LNCaP clone FGC (cell line): ENCODE measurements around the gene ST7.
A peak's percentile ranks its signal among the peaks of the same experiment; 100 is the strongest.

Source experiments
- DNase-seq: peaks from one replicate; pipeline ENCODE4 v3.0.0-alpha.2; 2011; ENCODE audit warnings: low read depth
- H3K4me3 ChIP-seq: 2 replicates; pipeline ENCODE4 v1.5.1; 2011; ENCODE audit warnings: mild to moderate bottlenecking, low read depth, low read length, control low read depth
- CTCF ChIP-seq: IDR thresholded peaks from 2 replicates; pipeline ENCODE4 v1.5.1; 2012; ENCODE audit warnings: mild to moderate bottlenecking; ENCODE audit not compliant: control insufficient read depth, insufficient read depth; ENCODE audit errors: extremely low read depth

The ST7 gene

GRCh38 chr7:117012696-117013095 lies 59.4 kb downstream of the ST7 start:
- no peak overlapping the region for H3K4me3 ChIP-seq
- no peak for DNase-seq
- TF ChIP-seq CTCF = 0 out of 2 replicates have a peak, but pooled peaks have one; percentile 16

- H3K4me3 ChIP-seq = no peak overlapping the region
- DNase-seq = no peak
- no peak for TF ChIP-seq CTCF
These were observed 60.9 kb downstream of the ST7 start for GRCh38 chr7:117014099-117014656.

GRCh38 chr7:117014673-117015133 lies 61.4 kb downstream of the ST7 start:
- no peak overlapping the region for H3K4me3 ChIP-seq
- TF ChIP-seq CTCF = no peak
- DNase-seq = no peak

GRCh38 chr7:117015258-117016184 lies 62.2 kb downstream of the ST7 start:
- no peak for DNase-seq
- no peak for TF ChIP-seq CTCF
- H3K4me3 ChIP-seq = no peak overlapping the region

GRCh38 chr7:117017017-117017451 lies 63.7 kb downstream of the ST7 start:
- no peak for TF ChIP-seq CTCF
- no peak for DNase-seq
- H3K4me3 ChIP-seq = no peak overlapping the region

GRCh38 chr7:117017702-117018266 lies 64.5 kb downstream of the ST7 start:
- TF ChIP-seq CTCF = no peak
- H3K4me3 ChIP-seq = no peak overlapping the region
- DNase-seq = no peak
